Kidney epithelial cell (primary cell): Measurements from ENCODE around the gene SLX4. TPM values are rescaled to one million over a fixed set of nuclear protein-coding genes. Genes with fewer than 3 reads are reported as not detected.

Experiments
- DNase-seq: peaks from one replicate; pipeline ENCODE4 v3.0.0-alpha.2; 2010; ENCODE audit warnings: low read depth
- H3K27me3 ChIP-seq: 2 replicates; pipeline ENCODE4 v1.6.0; 2011; ENCODE audit warnings: low read length; ENCODE audit not compliant: control insufficient read depth, insufficient read depth
- H3K36me3 ChIP-seq: 2 replicates; pipeline ENCODE4 v1.5.1; 2011; ENCODE audit warnings: low read length; ENCODE audit not compliant: control insufficient read depth, insufficient read depth
- H3K4me3 ChIP-seq: 2 replicates; pipeline ENCODE4 v1.5.1; 2011; ENCODE audit warnings: low read depth, mild to moderate bottlenecking, control low read depth, low read length
- total RNA-seq: library from RNA; depleted of rRNA; stranded (reverse); fragments of >200 nt; gene quantifications from 2 replicates; pipeline ENCODE4 v1.2.3, GENCODE V29; 2015
- TF ChIP-seq, protein P1 (sequence below): IDR thresholded peaks from 2 replicates; pipeline ENCODE4 v1.5.1; 2011; ENCODE audit warnings: mild to moderate bottlenecking, moderate library complexity, low read length, control low read depth, inconsistent platforms; ENCODE audit not compliant: insufficient read depth, poor library complexity, severe bottlenecking

The SLX4 gene
- total RNA-seq, 1 donor from 2014 or later, result 6.4 TPM

DNA sequence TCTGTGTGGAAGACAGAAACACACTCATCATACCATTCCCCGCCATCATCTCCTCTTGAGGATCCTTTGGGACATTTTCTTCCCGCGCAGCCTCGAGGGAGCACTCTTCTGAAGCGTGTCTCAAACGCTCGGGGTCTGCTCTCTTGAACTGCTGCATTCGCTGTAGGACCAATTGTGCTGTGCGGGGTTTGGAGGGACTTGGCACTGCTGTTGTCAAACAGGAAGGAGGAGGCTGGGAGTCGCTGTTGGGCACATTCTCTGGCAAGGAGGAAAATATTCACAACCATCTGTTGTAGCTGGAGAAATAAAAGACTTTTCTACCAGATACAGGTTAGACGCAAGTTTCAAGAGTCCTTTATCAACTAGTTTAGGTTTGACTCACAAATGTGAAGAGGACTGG is 5.0 kb downstream of the SLX4 start:
- TF ChIP-seq, protein P1, sequence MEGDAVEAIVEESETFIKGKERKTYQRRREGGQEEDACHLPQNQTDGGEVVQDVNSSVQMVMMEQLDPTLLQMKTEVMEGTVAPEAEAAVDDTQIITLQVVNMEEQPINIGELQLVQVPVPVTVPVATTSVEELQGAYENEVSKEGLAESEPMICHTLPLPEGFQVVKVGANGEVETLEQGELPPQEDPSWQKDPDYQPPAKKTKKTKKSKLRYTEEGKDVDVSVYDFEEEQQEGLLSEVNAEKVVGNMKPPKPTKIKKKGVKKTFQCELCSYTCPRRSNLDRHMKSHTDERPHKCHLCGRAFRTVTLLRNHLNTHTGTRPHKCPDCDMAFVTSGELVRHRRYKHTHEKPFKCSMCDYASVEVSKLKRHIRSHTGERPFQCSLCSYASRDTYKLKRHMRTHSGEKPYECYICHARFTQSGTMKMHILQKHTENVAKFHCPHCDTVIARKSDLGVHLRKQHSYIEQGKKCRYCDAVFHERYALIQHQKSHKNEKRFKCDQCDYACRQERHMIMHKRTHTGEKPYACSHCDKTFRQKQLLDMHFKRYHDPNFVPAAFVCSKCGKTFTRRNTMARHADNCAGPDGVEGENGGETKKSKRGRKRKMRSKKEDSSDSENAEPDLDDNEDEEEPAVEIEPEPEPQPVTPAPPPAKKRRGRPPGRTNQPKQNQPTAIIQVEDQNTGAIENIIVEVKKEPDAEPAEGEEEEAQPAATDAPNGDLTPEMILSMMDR, result no peak
- Histone ChIP-seq H3K27me3 (no peaks in the 10 kb centered on the region), H3K36me3 (no peaks in the 10 kb centered on the region), H3K4me3 (no peak overlapping the region)
- no peak for DNase-seq

DNA sequence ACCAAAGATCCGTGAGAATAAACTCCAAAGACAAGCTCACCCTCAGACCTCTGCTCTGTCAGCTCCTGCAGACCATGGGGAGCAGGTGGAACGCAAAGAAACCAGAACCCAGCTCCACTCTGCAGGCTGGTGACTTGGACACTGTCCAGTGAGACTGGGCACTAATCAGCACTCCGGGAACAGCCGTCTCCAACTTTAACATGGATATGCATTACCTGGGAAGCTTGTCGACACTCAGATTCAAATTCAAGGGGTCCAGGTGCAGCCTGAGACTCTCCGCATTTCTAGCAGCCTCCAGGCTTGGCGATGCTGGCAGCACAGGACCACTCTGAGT is 9.1 kb downstream of the SLX4 start:
- Histone ChIP-seq H3K36me3 (no peaks in the 10 kb centered on the region), H3K27me3 (no peaks in the 10 kb centered on the region), H3K4me3 (no peak overlapping the region)
- TF ChIP-seq, protein P1, result no peak
- no peak for DNase-seq

GRCh38 chr16:3601614-3602319 is 9.6 kb downstream of the SLX4 start:
- H3K27me3 ChIP-seq, result no peaks in the 10 kb centered on the region
- TF ChIP-seq, protein P1, result no peak
- H3K36me3 ChIP-seq, result no peaks in the 10 kb centered on the region
- no peak overlapping the region for H3K4me3 ChIP-seq
- DNase-seq, result no peak

- TF ChIP-seq, protein P1, result no peak
These were observed 11.5 kb downstream of the SLX4 start for GRCh38 chr16:3599922-3600321.

GRCh38 chr16:3599121-3599520 is 12.3 kb downstream of the SLX4 start:
- no peak for DNase-seq
- Histone ChIP-seq H3K36me3 (no peaks in the 10 kb centered on the region), H3K27me3 (no peaks in the 10 kb centered on the region), H3K4me3 (no peak overlapping the region)
- TF ChIP-seq, protein P1, result no peak

More at GRCh38 chr16:3599922-3600321, 11.5 kb downstream of the SLX4 start:
- Histone ChIP-seq H3K27me3 (no peaks in the 10 kb centered on the region), H3K36me3 (no peaks in the 10 kb centered on the region), H3K4me3 (no peak overlapping the region)
- DNase-seq, result no peak

DNA sequence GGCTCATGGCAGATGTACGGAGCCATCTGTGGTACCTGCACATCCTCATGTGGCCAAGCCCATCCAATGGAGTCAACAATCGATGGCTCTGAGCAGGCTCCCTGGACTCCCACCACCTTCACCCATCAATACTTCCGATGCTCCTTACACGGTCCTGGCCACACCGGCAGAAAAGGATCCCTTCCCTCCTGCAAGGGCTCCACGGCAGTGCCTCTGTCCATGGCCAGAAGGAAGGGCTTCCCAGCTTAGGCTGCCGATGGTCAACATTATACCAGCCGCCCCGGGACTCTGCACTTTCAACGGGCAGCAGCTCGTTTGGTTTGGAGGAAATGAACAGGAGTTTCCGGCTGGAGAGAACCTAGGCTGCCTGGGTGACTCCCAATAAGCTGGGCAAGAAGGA is 13.2 kb downstream of the SLX4 start:
- Histone ChIP-seq H3K36me3 (no peaks in the 10 kb centered on the region), H3K4me3 (no peak overlapping the region), H3K27me3 (no peaks in the 10 kb centered on the region)
- TF ChIP-seq, protein P1, result no peak
- no peak for DNase-seq
